Measurements from ENCODE around the gene SPATS2L. TPM values are rescaled to one million over a fixed set of nuclear protein-coding genes. Genes with fewer than 3 reads are reported as not detected.

Gene SPATS2L
- total RNA-seq, 1 experiment from 2014 or later: 112 TPM

DNA sequence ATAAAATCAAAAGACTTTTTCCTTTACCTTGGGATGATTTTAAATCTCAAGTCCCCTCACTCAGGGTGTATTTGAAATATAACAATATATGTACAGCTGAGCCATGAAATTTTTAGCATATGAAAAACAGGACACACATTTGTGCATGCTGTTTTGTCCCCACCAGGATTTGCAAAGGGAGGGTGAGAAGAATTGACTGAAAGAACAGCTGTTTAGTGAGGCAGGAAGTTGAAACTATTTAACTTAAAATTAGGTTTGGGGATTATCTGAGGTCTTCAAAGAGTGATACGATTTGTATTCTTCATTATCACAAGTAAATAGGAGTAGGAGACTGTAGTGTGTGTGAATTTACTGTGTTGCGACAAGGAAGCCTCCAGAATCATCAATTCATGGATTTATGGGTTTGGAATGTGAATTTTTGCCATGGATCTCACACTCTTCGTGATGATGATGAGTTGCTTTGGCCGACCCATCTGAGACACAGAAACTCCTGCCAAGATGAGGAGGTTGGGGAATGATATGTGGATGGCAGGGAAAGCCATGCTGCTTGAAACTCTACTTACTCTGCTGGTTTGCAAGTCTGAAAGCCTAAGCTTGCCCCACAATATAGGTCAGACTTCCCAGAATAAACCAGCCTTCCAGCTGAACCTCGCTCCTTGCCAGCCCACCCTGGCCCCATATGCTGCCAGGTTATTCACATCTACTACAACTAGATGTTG, 31.0 kb upstream of the SPATS2L start:
- H3K36me3 Mint-ChIP-seq: no peaks in the 10 kb centered on the region
- TF ChIP-seq, protein P1, sequence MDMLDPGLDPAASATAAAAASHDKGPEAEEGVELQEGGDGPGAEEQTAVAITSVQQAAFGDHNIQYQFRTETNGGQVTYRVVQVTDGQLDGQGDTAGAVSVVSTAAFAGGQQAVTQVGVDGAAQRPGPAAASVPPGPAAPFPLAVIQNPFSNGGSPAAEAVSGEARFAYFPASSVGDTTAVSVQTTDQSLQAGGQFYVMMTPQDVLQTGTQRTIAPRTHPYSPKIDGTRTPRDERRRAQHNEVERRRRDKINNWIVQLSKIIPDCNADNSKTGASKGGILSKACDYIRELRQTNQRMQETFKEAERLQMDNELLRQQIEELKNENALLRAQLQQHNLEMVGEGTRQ (CRISPR knock-in tag; IDR thresholded peaks at IDR 0.05): no peak
- TF ChIP-seq, protein P2, sequence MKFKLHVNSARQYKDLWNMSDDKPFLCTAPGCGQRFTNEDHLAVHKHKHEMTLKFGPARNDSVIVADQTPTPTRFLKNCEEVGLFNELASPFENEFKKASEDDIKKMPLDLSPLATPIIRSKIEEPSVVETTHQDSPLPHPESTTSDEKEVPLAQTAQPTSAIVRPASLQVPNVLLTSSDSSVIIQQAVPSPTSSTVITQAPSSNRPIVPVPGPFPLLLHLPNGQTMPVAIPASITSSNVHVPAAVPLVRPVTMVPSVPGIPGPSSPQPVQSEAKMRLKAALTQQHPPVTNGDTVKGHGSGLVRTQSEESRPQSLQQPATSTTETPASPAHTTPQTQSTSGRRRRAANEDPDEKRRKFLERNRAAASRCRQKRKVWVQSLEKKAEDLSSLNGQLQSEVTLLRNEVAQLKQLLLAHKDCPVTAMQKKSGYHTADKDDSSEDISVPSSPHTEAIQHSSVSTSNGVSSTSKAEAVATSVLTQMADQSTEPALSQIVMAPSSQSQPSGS (CRISPR knock-in tag; IDR thresholded peaks at IDR 0.05; ENCODE audit: borderline replicate concordance, low read depth): no peak
- TF ChIP-seq, protein P3, sequence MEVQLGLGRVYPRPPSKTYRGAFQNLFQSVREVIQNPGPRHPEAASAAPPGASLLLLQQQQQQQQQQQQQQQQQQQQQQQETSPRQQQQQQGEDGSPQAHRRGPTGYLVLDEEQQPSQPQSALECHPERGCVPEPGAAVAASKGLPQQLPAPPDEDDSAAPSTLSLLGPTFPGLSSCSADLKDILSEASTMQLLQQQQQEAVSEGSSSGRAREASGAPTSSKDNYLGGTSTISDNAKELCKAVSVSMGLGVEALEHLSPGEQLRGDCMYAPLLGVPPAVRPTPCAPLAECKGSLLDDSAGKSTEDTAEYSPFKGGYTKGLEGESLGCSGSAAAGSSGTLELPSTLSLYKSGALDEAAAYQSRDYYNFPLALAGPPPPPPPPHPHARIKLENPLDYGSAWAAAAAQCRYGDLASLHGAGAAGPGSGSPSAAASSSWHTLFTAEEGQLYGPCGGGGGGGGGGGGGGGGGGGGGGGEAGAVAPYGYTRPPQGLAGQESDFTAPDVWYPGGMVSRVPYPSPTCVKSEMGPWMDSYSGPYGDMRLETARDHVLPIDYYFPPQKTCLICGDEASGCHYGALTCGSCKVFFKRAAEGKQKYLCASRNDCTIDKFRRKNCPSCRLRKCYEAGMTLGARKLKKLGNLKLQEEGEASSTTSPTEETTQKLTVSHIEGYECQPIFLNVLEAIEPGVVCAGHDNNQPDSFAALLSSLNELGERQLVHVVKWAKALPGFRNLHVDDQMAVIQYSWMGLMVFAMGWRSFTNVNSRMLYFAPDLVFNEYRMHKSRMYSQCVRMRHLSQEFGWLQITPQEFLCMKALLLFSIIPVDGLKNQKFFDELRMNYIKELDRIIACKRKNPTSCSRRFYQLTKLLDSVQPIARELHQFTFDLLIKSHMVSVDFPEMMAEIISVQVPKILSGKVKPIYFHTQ (CRISPR knock-in tag; IDR thresholded peaks at IDR 0.05): no peak
- TF ChIP-seq NR2C2 (CRISPR knock-in tag; IDR thresholded peaks at IDR 0.05) (no peak), TEAD1 (CRISPR knock-in tag; IDR thresholded peaks at IDR 0.05) (no peak), CREM (CRISPR knock-in tag; IDR thresholded peaks at IDR 0.05) (no peak)
- TF ChIP-seq, protein P4, sequence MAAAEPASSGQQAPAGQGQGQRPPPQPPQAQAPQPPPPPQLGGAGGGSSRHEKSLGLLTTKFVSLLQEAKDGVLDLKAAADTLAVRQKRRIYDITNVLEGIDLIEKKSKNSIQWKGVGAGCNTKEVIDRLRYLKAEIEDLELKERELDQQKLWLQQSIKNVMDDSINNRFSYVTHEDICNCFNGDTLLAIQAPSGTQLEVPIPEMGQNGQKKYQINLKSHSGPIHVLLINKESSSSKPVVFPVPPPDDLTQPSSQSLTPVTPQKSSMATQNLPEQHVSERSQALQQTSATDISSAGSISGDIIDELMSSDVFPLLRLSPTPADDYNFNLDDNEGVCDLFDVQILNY (CRISPR knock-in tag; IDR thresholded peaks at IDR 0.05): no peak
- H3K4me1 Mint-ChIP-seq: peaks cover 28% of the 10 kb centered on the region
- no peak for DNase-seq (ENCODE audit: low spot score)
- H3K9me3 Mint-ChIP-seq: 0 out of 2 replicates have a peak, but pooled peaks cover 3% of the 10 kb centered on the region
- ChIA-PET CTCF (no interaction called here), POLR2A (no interaction called here)
- no peaks in the 10 kb centered on the region for H3K27me3 Mint-ChIP-seq (ENCODE audit: low read depth)
- no peak for ATAC-seq
- H3K27ac Mint-ChIP-seq: no peak overlapping the region
- no peak overlapping the region for H3K4me3 Mint-ChIP-seq

DNA sequence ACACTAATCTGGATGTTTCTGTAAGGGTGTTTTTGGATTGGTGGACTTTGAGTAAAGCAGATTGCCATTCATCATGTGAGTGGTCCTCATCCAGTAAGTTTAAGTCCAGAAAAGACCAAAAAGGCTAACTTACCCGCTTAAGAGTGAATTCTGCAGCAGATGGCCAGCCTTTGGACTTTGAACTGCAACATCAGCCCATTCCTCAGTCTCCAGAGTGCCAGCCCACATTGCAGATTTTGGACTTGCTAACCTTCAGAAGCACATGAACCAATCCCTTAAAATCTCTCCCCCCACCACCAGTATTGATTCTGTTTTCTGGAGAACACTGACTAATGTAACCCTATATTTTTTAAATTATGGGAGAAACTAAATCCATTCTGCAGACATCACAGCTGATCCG, 30.0 kb upstream of the SPATS2L start:
- ATAC-seq (no peak), DNase-seq (ENCODE audit: low spot score) (no peak)
- H3K4me1 Mint-ChIP-seq: peaks cover 20% of the 10 kb centered on the region
- H3K4me3 Mint-ChIP-seq: no peak overlapping the region
- H3K27ac Mint-ChIP-seq: no peak overlapping the region
- no peaks in the 10 kb centered on the region for H3K36me3 Mint-ChIP-seq
- H3K9me3 Mint-ChIP-seq: 0 out of 2 replicates have a peak, but pooled peaks cover 3% of the 10 kb centered on the region
- ChIA-PET CTCF (no interaction called here), POLR2A (no interaction called here)
- no peaks in the 10 kb centered on the region for H3K27me3 Mint-ChIP-seq (ENCODE audit: low read depth)
- no peak for TF ChIP-seq NFATC4 (CRISPR knock-in tag; IDR thresholded peaks at IDR 0.05)
- no peak for TF ChIP-seq CBFB (CRISPR knock-in tag; IDR thresholded peaks at IDR 0.05; ENCODE audit: low read depth)
- TF ChIP-seq, protein P5, sequence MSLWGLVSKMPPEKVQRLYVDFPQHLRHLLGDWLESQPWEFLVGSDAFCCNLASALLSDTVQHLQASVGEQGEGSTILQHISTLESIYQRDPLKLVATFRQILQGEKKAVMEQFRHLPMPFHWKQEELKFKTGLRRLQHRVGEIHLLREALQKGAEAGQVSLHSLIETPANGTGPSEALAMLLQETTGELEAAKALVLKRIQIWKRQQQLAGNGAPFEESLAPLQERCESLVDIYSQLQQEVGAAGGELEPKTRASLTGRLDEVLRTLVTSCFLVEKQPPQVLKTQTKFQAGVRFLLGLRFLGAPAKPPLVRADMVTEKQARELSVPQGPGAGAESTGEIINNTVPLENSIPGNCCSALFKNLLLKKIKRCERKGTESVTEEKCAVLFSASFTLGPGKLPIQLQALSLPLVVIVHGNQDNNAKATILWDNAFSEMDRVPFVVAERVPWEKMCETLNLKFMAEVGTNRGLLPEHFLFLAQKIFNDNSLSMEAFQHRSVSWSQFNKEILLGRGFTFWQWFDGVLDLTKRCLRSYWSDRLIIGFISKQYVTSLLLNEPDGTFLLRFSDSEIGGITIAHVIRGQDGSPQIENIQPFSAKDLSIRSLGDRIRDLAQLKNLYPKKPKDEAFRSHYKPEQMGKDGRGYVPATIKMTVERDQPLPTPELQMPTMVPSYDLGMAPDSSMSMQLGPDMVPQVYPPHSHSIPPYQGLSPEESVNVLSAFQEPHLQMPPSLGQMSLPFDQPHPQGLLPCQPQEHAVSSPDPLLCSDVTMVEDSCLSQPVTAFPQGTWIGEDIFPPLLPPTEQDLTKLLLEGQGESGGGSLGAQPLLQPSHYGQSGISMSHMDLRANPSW (CRISPR knock-in tag; conservative IDR thresholded peaks at IDR 0.05; ENCODE audit: low read depth): no peak
- TF ChIP-seq, protein P6, sequence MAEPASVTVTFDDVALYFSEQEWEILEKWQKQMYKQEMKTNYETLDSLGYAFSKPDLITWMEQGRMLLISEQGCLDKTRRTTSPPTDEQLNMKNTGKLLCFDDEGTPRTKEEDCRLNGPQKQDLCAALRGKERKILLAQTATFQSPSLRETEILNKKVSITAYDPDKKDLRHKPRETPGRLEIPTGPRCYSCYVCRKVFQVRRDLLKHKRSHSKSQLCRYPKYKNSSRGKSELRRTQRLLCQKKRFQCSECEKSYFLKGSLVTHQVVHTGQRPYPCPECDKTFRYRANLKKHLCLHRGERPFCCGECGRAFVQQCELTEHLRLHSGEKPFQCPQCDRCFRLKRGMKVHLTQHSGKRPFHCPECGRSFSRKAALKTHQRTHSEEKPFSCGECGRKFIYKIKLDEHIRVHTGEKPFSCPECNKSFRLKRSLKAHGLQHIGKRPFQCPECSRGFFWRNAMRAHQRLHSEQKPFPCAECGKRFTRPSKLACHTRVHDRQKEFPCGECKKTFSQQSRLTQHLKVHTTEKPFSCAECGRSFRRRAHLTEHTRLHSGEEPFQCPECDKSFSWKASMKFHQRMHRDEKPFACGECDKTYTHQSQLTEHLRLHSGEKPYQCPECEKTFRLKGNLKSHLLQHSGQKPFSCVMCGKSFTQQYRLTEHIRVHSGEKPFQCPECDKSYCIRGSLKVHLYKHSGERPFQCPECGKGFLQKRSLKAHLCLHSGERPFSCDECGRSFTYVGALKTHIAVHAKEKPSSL (CRISPR knock-in tag; conservative IDR thresholded peaks at IDR 0.05): no peak
- TF ChIP-seq, protein P7, sequence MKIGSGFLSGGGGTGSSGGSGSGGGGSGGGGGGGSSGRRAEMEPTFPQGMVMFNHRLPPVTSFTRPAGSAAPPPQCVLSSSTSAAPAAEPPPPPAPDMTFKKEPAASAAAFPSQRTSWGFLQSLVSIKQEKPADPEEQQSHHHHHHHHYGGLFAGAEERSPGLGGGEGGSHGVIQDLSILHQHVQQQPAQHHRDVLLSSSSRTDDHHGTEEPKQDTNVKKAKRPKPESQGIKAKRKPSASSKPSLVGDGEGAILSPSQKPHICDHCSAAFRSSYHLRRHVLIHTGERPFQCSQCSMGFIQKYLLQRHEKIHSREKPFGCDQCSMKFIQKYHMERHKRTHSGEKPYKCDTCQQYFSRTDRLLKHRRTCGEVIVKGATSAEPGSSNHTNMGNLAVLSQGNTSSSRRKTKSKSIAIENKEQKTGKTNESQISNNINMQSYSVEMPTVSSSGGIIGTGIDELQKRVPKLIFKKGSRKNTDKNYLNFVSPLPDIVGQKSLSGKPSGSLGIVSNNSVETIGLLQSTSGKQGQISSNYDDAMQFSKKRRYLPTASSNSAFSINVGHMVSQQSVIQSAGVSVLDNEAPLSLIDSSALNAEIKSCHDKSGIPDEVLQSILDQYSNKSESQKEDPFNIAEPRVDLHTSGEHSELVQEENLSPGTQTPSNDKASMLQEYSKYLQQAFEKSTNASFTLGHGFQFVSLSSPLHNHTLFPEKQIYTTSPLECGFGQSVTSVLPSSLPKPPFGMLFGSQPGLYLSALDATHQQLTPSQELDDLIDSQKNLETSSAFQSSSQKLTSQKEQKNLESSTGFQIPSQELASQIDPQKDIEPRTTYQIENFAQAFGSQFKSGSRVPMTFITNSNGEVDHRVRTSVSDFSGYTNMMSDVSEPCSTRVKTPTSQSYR (CRISPR knock-in tag; IDR thresholded peaks at IDR 0.05): no peak
- TF ChIP-seq FOXK1 (CRISPR knock-in tag; IDR thresholded peaks at IDR 0.05): no peak
- TF ChIP-seq, protein P8, sequence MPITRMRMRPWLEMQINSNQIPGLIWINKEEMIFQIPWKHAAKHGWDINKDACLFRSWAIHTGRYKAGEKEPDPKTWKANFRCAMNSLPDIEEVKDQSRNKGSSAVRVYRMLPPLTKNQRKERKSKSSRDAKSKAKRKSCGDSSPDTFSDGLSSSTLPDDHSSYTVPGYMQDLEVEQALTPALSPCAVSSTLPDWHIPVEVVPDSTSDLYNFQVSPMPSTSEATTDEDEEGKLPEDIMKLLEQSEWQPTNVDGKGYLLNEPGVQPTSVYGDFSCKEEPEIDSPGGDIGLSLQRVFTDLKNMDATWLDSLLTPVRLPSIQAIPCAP (CRISPR knock-in tag; IDR thresholded peaks at IDR 0.05): no peak
- TF ChIP-seq ZNF423 (CRISPR knock-in tag; IDR thresholded peaks at IDR 0.05): no peak
- TF ChIP-seq, protein P4 (CRISPR knock-in tag; IDR thresholded peaks at IDR 0.05): no peak
- TF ChIP-seq ZNF396 (CRISPR knock-in tag; IDR thresholded peaks at IDR 0.05; ENCODE audit: borderline replicate concordance): no peak
- no peak for TF ChIP-seq ETV6 (CRISPR knock-in tag; IDR thresholded peaks at IDR 0.05)
